MM.1S (cell line): Measurements from ENCODE around the gene CERS3.

Experiments
- DNase-seq: peaks from one replicate; pipeline ENCODE4 v3.0.0-alpha.2; 2015
- H2AFZ ChIP-seq: fragments of 300-600 bp; sonication (generic); 2 replicates; pipeline ENCODE4 v1.6.0; 2016; ENCODE audit warnings: antibody characterized with exemption, low read length
- H3F3A ChIP-seq: fragments of 300-600 bp; sonication (generic); 2 replicates; pipeline ENCODE4 v1.6.1; 2016; ENCODE audit warnings: mild to moderate bottlenecking, antibody characterized with exemption, low read length, moderate library complexity, mixed read lengths; ENCODE audit not compliant: insufficient read depth
- H3K27ac ChIP-seq: fragments of 300-600 bp; sonication (generic); 2 replicates; pipeline ENCODE4 v1.5.1; 2016; ENCODE audit warnings: mild to moderate bottlenecking, low read length
- H3K27me3 ChIP-seq: fragments of 300-600 bp; sonication (generic); replicated peaks from 2 replicates; pipeline ENCODE4 v1.6.0; 2016; ENCODE audit warnings: low read length; ENCODE audit not compliant: insufficient read depth
- H3K36me3 ChIP-seq: fragments of 300-600 bp; sonication (generic); replicated peaks from 2 replicates; pipeline ENCODE4 v1.6.1; 2016; ENCODE audit warnings: mild to moderate bottlenecking, low read length, mixed read lengths; ENCODE audit not compliant: insufficient read depth
- H3K4me1 ChIP-seq: fragments of 300-600 bp; sonication (generic); 2 replicates; pipeline ENCODE4 v1.6.1; 2016; ENCODE audit warnings: low read length, mixed read lengths
- H3K4me2 ChIP-seq: fragments of 300-600 bp; sonication (generic); 2 replicates; pipeline ENCODE4 v1.6.0; 2016; ENCODE audit warnings: low read depth, low read length
- H3K4me3 ChIP-seq: fragments of 300-600 bp; sonication (generic); 2 replicates; pipeline ENCODE4 v1.5.1; 2016; ENCODE audit warnings: low read length, mixed read lengths
- H3K79me2 ChIP-seq: fragments of 300-600 bp; sonication (generic); 2 replicates; pipeline ENCODE4 v1.6.1; 2016; ENCODE audit warnings: mixed run types, low read length, mixed read lengths
- H3K9ac ChIP-seq: fragments of 300-600 bp; sonication (generic); 2 replicates; pipeline ENCODE4 v1.6.1; 2016; ENCODE audit warnings: low read length, mixed read lengths
- H3K9me2 ChIP-seq: fragments of 300-600 bp; sonication (generic); replicated peaks from 2 replicates; pipeline ENCODE4 v1.6.1; 2016; ENCODE audit warnings: mild to moderate bottlenecking, low read length, mixed read lengths; ENCODE audit not compliant: insufficient read depth
- H3K9me3 ChIP-seq: fragments of 300-600 bp; sonication (generic); replicated peaks from 2 replicates; pipeline ENCODE4 v1.6.1; 2016; ENCODE audit warnings: mild to moderate bottlenecking, low read length, mixed read lengths; ENCODE audit not compliant: insufficient read depth
- H4K20me1 ChIP-seq: fragments of 300-600 bp; sonication (generic); 2 replicates; pipeline ENCODE4 v1.6.1; 2016; ENCODE audit warnings: mild to moderate bottlenecking, low read length, moderate library complexity, mixed read lengths; ENCODE audit not compliant: insufficient read depth
- EZH2 ChIP-seq: fragments of 300-600 bp; sonication (generic); optimal IDR thresholded peaks from 2 replicates; pipeline ENCODE3; 2017; ENCODE audit warnings: low read depth, mild to moderate bottlenecking, antibody characterized with exemption, low read length, mixed read lengths
- EZH2phosphoT487 ChIP-seq: fragments of 300-600 bp; sonication (generic); IDR thresholded peaks from 2 replicates; pipeline ENCODE4 v1.6.1; 2018; ENCODE audit warnings: antibody characterized with exemption, low read length
- TF ChIP-seq, protein P1 (sequence below): fragments of 300-600 bp; sonication (generic); IDR thresholded peaks from 2 replicates; pipeline ENCODE4 v1.5.1; 2016; ENCODE audit warnings: antibody characterized with exemption, low read length, mixed read lengths

Gene CERS3

DNA sequence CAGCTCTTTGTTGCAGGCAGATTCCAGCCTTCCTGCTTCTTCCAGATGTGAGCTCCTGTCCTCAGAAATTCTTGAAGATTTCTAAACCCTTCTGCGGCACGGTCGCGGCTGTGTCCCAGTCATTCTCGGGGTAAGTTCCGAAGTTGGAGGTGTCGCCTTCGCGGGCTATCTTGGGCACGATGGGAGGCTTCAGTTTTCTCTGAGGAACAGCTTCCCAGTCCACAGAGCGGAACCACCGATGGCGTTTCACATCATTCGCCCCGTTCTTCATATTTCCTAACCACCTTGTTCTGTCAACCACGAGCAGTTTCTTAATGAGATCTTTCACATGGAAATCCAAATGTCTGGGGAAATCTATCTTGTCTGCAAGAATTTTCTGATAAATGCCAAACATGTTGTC, 24.7 kb upstream of the CERS3 start:
- H3K4me1 ChIP-seq, result no peaks in the 10 kb centered on the region
- no peaks in the 10 kb centered on the region for H3K9me2 ChIP-seq
- H3K9ac ChIP-seq, result no peak overlapping the region
- H4K20me1 ChIP-seq, result no peaks in the 10 kb centered on the region
- no peaks in the 10 kb centered on the region for H3K79me2 ChIP-seq
- H2AFZ ChIP-seq, result no peak overlapping the region
- no peak overlapping the region for H3K4me2 ChIP-seq
- H3K27ac ChIP-seq, result no peak overlapping the region
- H3K9me3 ChIP-seq, result no peaks in the 10 kb centered on the region
- H3F3A ChIP-seq, result no peaks in the 10 kb centered on the region
- H3K36me3 ChIP-seq, result no peaks in the 10 kb centered on the region
- no peaks in the 10 kb centered on the region for H3K27me3 ChIP-seq
- DNase-seq, result no peak
- no peak overlapping the region for H3K4me3 ChIP-seq
- TF ChIP-seq EZH2phosphoT487 (no peak), EZH2 (no peak)
- TF ChIP-seq, protein P1, sequence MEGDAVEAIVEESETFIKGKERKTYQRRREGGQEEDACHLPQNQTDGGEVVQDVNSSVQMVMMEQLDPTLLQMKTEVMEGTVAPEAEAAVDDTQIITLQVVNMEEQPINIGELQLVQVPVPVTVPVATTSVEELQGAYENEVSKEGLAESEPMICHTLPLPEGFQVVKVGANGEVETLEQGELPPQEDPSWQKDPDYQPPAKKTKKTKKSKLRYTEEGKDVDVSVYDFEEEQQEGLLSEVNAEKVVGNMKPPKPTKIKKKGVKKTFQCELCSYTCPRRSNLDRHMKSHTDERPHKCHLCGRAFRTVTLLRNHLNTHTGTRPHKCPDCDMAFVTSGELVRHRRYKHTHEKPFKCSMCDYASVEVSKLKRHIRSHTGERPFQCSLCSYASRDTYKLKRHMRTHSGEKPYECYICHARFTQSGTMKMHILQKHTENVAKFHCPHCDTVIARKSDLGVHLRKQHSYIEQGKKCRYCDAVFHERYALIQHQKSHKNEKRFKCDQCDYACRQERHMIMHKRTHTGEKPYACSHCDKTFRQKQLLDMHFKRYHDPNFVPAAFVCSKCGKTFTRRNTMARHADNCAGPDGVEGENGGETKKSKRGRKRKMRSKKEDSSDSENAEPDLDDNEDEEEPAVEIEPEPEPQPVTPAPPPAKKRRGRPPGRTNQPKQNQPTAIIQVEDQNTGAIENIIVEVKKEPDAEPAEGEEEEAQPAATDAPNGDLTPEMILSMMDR, result no peak

DNA sequence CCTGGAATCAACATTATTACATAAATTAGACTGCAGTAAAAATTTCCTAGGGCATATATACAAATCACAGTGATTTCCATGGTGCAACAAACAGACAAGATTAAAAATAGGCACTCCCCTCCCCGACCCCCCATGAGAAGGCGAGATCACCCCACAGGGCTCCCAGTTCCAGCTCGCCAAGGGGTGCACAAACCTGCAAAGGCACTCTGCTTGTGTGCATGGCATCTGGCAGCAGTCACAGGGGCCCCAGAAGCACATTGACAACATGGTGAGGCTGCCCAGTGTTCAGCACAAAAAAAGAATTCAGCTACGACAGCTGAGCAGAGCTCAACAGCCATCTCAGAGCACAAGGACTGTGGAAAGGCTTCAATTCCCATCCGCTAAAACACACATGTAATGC, 19.2 kb upstream of the CERS3 start:
- Histone ChIP-seq H3K4me1 (no peaks in the 10 kb centered on the region), H3K36me3 (no peaks in the 10 kb centered on the region), H3K79me2 (no peaks in the 10 kb centered on the region), H3K9me2 (no peaks in the 10 kb centered on the region), H3K4me3 (no peak overlapping the region), H3K27me3 (no peaks in the 10 kb centered on the region), H3K9ac (no peak overlapping the region), H3F3A (no peaks in the 10 kb centered on the region), H3K4me2 (no peak overlapping the region), H3K27ac (no peak overlapping the region), H4K20me1 (no peaks in the 10 kb centered on the region), H3K9me3 (no peaks in the 10 kb centered on the region), H2AFZ (no peak overlapping the region)
- no peak for DNase-seq
- TF ChIP-seq EZH2phosphoT487 (no peak), EZH2 (no peak)
- TF ChIP-seq, protein P1, result no peak

DNA sequence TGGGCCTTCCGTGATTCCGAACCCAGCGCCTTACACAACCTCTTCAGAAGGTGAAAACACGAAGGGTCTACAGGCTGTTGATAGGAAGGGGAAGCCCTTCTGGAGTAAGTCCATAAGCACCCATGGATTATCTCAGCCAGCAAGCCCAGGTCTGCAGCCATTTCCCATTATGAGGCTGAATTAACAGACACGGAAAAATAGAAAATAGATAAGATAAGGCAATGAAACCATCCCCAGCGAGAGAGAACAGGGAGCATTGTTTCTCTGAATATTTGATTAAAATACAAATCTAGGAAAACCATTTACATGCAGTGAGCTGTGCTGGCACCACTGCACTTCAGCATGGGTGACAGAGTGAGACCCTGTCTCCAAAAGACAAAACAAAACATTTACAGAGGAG, 16.2 kb upstream of the CERS3 start:
- Histone ChIP-seq H3F3A (no peaks in the 10 kb centered on the region), H3K27ac (no peak overlapping the region), H3K27me3 (no peaks in the 10 kb centered on the region), H3K4me2 (no peak overlapping the region), H3K9me3 (no peaks in the 10 kb centered on the region), H2AFZ (no peak overlapping the region), H3K79me2 (no peaks in the 10 kb centered on the region), H3K4me1 (no peaks in the 10 kb centered on the region), H3K4me3 (no peak overlapping the region), H3K9me2 (no peaks in the 10 kb centered on the region), H4K20me1 (no peaks in the 10 kb centered on the region), H3K36me3 (no peaks in the 10 kb centered on the region), H3K9ac (no peak overlapping the region)
- TF ChIP-seq EZH2phosphoT487 (no peak), EZH2 (no peak)
- TF ChIP-seq, protein P1, result no peak
- DNase-seq, result no peak
